Astrocyte (in vitro differentiated cells and primary cell): ENCODE measurements around the gene YPEL3. TPM values are rescaled to one million over a fixed set of nuclear protein-coding genes. Genes with fewer than 3 reads are reported as not detected.

Source experiments
- DNase-seq: peaks from one replicate; pipeline ENCODE4 v3.0.0-alpha.2; 2010; ENCODE audit warnings: low read depth
- FAIRE-seq: peaks from 2 replicates; lab custom pipeline; 2011; peaks lifted over from hg19 to GRCh38; lab: Jason Lieb, UNC
- H2AFZ ChIP-seq: 2 replicates; pipeline ENCODE4 v1.6.0; 2012; ENCODE audit warnings: low read depth, low read length, inconsistent platforms
- H3K27ac ChIP-seq: 2 replicates; pipeline ENCODE4 v1.5.1; 2011; ENCODE audit warnings: low read depth, low read length, inconsistent platforms
- H3K27me3 ChIP-seq: 2 replicates; pipeline ENCODE4 v1.6.0; 2011; ENCODE audit warnings: low read length, inconsistent platforms; ENCODE audit not compliant: insufficient read depth
- H3K36me3 ChIP-seq: 2 replicates; pipeline ENCODE4 v1.5.1; 2011; ENCODE audit warnings: low read length, inconsistent platforms; ENCODE audit not compliant: insufficient read depth
- H3K4me1 ChIP-seq: 2 replicates; pipeline ENCODE4 v1.5.1; 2011; ENCODE audit warnings: low read length, inconsistent platforms; ENCODE audit not compliant: insufficient read depth
- H3K4me2 ChIP-seq: 2 replicates; pipeline ENCODE4 v1.6.0; 2012; ENCODE audit warnings: low read length, inconsistent platforms
- H3K4me3 ChIP-seq: 2 replicates; pipeline ENCODE4 v1.5.1; 2011; ENCODE audit warnings: low read depth, mild to moderate bottlenecking, low read length, inconsistent platforms; ENCODE audit not compliant: insufficient read depth
- H3K79me2 ChIP-seq: 2 replicates; pipeline ENCODE4 v1.6.0; 2012; ENCODE audit warnings: mild to moderate bottlenecking, low read length, inconsistent platforms; ENCODE audit not compliant: insufficient read depth
- H3K9ac ChIP-seq: 2 replicates; pipeline ENCODE4 v1.6.0; 2012; ENCODE audit warnings: mild to moderate bottlenecking, low read length, inconsistent platforms
- H3K9me3 ChIP-seq: 2 replicates; pipeline ENCODE4 v1.5.1; 2012; ENCODE audit warnings: low read depth, mild to moderate bottlenecking, low read length, inconsistent platforms; ENCODE audit not compliant: insufficient read depth
- H4K20me1 ChIP-seq: 2 replicates; pipeline ENCODE4 v1.6.0; 2012; ENCODE audit warnings: low read length, inconsistent platforms; ENCODE audit not compliant: insufficient read depth
- H3K27ac Mint-ChIP-seq: one replicate; pipeline ENCODE4 v1.8.0; 2021; ENCODE audit warnings: mild to moderate bottlenecking, mixed read lengths; ENCODE audit not compliant: unreplicated experiment
- H3K27me3 Mint-ChIP-seq: one replicate; pipeline ENCODE4 v1.8.0; 2021; ENCODE audit warnings: low read depth, mixed read lengths; ENCODE audit not compliant: unreplicated experiment
- H3K36me3 Mint-ChIP-seq: one replicate; pipeline ENCODE4 v1.8.0; 2021; ENCODE audit warnings: low read depth, mixed read lengths; ENCODE audit not compliant: unreplicated experiment
- H3K4me1 Mint-ChIP-seq: one replicate; pipeline ENCODE4 v1.8.0; 2021; ENCODE audit warnings: low read depth, mixed read lengths; ENCODE audit not compliant: unreplicated experiment
- H3K4me3 Mint-ChIP-seq: one replicate; pipeline ENCODE4 v1.8.0; 2021; ENCODE audit warnings: mild to moderate bottlenecking, moderate library complexity, mixed read lengths; ENCODE audit not compliant: unreplicated experiment
- H3K9me3 Mint-ChIP-seq: one replicate; pipeline ENCODE4 v1.8.0; 2021; ENCODE audit warnings: mild to moderate bottlenecking, mixed read lengths; ENCODE audit not compliant: unreplicated experiment
- CTCF ChIP-seq: IDR thresholded peaks from 2 replicates; pipeline ENCODE4 v1.5.1; 2011; ENCODE audit warnings: low read depth, mild to moderate bottlenecking, inconsistent platforms, low read length, moderate library complexity; ENCODE audit not compliant: insufficient read depth
- EZH2 ChIP-seq: IDR thresholded peaks from 2 replicates; pipeline ENCODE4 v1.6.1; 2012; ENCODE audit warnings: mild to moderate bottlenecking, low read length, inconsistent platforms; ENCODE audit not compliant: insufficient read depth
- total RNA-seq: library from RNA; stranded (reverse); gene quantifications from 2 replicates; pipeline ENCODE4 v1.2.1, GENCODE V29; 2021

The YPEL3 gene
- total RNA-seq, 1 donor from 2014 or later = 20.5 TPM

GRCh38 chr16:30122604-30123160 is 26.7 kb upstream of the YPEL3 start:
- Mint-ChIP-seq H3K27me3 (peaks cover 5% of the 10 kb centered on the region), H3K27ac (peak overlapping the region; percentile 41), H3K4me3 (peak overlapping the region; percentile 88), H3K4me1 (peaks cover 7% of the 10 kb centered on the region), H3K9me3 (no peaks in the 10 kb centered on the region), H3K36me3 (no peaks in the 10 kb centered on the region)
- Histone ChIP-seq H3K27ac (no peak overlapping the region), H4K20me1 (no peaks in the 10 kb centered on the region), H3K36me3 (peaks cover 2% of the 10 kb centered on the region), H3K4me2 (peak overlapping the region; percentile 97), H3K4me1 (peaks cover 17% of the 10 kb centered on the region), H3K4me3 (peak overlapping the region; percentile 72), H3K9me3 (no peaks in the 10 kb centered on the region), H3K27me3 (no peaks in the 10 kb centered on the region), H3K9ac (peak overlapping the region; percentile 83), H2AFZ (peak overlapping the region; percentile 72), H3K79me2 (peaks cover 4% of the 10 kb centered on the region)
- no peak for TF ChIP-seq EZH2
- TF ChIP-seq CTCF = no peak
- FAIRE-seq = no peak
- DNase-seq = no peak

GRCh38 chr16:30121741-30122571 is 25.9 kb upstream of the YPEL3 start:
- Mint-ChIP-seq H3K36me3 (no peaks in the 10 kb centered on the region), H3K4me3 (peak overlapping the region; percentile 88), H3K9me3 (no peaks in the 10 kb centered on the region), H3K27me3 (peaks cover 5% of the 10 kb centered on the region), H3K27ac (no peak overlapping the region), H3K4me1 (peaks cover 7% of the 10 kb centered on the region)
- peak overlapping the region; percentile 72 for H3K4me3 ChIP-seq
- H3K4me2 ChIP-seq = peak overlapping the region; percentile 97
- peaks cover 4% of the 10 kb centered on the region for H3K79me2 ChIP-seq
- H3K4me1 ChIP-seq = peaks cover 17% of the 10 kb centered on the region
- H3K9ac ChIP-seq = peak overlapping the region; percentile 83
- H3K36me3 ChIP-seq = peaks cover 9% of the 10 kb centered on the region
- no peaks in the 10 kb centered on the region for H3K27me3 ChIP-seq
- no peaks in the 10 kb centered on the region for H3K9me3 ChIP-seq
- FAIRE-seq (no peak), DNase-seq (no peak)
- peak overlapping the region; percentile 72 for H2AFZ ChIP-seq
- H4K20me1 ChIP-seq = no peaks in the 10 kb centered on the region
- no peak overlapping the region for H3K27ac ChIP-seq
- TF ChIP-seq EZH2 = no peak
- no peak for TF ChIP-seq CTCF
